ENCODE data around the gene CDCA4. TPM values are rescaled to one million over a fixed set of nuclear protein-coding genes. Genes with fewer than 3 reads are reported as not detected.

The CDCA4 gene
- polyA plus RNA-seq, 4 donors: 18.3 to 22.4 (median 21.1) TPM

DNA sequence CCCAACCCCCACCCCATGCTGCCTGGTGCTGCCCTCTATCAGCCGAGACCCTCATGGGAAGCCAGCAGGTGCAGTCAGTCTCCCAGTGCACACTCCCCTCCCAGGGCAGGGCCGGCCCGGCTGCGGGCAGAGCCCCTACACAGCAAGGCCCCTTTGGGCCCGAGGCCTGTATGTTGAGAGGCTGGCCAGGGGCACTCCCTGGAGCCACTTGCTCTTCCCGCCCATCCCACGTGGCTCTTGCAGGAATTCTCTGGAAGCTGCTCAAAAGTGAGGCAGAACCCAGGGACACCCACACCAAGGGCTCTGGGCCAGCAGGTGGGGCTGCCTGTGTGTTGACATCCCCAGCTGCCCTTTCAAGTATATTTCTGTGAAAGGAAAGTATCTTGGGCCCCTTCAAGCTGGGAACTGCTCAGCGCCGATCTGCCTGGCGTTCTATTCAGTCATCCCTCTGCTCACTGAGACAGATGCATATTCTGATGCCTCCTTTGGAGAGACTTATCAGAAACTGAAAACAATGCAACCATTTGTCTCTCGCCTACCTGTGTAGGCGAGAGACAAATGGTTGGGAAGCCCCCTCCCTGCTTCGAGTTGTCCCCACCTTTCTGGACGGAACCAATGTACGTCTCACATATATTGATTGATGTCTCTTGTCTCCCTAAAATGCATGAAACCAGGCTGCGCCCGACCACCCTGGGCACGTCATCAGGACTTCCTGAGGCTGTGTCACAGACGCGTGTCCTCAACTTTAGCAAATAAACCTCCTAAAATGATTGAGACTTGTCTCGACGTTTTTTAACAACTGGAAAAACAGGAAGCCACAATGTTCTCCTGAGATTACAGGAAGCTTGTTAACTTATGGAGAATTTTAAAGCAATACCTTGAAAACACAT is 38.4 kb upstream of the CDCA4 start:
- DNase-seq (ENCODE audit: low read depth in 4 of 4, low spot score in 3 of 4): no peak

DNA sequence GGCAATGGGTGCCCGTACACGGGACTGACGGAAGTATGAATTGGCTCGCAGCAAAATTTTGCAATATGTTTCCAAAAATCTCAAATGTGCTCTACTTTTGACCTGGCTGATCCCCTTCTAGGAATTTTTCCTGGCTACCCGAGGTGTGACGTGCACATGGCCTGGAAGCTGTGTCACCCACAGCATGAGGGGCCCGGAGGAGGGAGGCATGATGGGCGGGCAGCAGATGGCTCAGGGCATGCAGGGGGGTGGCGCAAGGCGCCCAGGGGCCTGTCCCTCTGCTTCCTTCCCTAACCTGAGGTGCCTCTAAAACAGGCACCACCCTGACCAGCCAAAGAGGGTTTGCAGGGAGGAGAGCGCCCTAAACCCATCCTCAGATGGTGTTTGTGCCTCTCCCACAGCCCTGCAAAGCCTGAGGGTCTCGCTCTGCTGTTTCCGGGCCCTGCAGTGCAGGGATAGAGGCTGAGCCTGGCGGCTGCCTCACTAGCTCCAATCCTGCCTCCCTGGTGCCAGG is 37.7 kb upstream of the CDCA4 start:
- DNase-seq (ENCODE audit: low read depth in 4 of 4, low spot score in 3 of 4): no peak

DNA sequence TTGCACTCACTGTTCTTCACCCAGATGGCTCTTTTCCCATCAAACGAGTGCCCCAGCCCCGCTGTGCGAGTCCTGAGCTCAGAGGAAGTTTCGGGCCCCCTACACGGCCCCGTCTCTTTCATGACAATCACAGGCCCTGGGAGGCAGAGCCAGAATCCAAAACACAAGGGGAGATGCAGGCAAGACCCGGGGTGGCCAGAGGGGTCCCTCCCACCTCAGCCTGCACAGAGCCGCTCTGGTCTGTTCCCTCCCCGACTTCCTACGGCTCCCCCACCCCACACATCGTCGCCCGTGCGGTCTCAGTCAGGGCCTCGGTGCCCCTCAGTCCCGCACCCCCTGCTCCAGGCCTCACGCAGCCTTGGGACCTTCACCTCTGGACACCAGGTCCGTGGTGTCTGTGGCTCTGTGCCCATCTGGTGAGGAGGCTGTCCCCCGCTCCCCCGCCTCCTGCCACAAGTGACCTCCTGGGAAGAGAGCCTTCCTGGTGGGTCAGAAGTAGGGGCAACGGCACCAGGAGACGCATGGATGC is 35.5 kb upstream of the CDCA4 start:
- no peak for DNase-seq (ENCODE audit: low read depth in 4 of 4, low spot score in 3 of 4)

DNA sequence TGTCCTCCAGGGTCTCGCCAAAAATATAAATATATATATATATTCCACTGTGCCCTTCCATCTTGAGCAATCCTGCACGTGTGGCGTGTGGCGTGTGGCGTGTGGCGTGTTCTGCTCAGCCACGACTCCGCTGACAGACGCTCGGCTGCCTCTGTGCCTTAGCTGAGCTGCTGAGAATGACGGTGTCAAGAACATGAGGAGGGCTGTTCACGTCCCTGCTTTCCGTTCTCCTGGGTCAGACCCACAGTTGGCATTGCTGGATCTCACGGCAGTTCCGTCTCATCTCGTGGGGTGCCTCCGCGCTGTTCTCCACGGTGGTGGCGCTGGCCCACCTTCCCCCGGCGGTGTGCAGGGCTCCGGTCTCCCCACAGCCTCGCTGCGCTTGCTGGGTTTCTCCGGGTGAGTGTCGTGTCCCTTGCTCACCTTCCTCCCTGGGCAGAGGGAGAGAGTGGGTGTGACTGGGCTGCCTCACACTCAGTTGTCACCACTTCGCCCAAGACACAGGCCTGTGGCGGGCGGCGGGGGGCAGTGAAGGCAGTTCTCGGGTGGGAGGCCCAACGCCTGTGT is 34.9 kb upstream of the CDCA4 start:
- no peak for DNase-seq (ENCODE audit: low read depth in 4 of 4, low spot score in 3 of 4)

DNA sequence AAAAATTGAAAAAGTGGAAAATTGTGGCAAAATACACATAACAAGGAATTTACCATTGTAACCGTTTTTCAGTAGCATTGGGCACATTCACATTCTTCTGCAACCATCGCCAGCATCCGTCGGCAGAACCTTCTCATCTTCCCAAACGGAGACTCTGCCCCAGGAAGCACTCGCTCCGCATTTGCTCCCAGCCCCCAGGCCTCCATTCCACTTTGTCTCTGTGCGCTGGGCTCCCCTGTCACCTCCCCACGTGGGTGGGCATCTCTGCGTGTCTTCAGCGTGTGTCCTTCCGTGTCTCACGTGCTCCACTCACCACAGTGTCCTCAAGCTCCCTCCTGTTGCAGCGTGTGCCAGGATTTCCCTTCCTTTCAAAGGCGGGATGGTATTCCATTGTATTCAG is 34.5 kb upstream of the CDCA4 start:
- no peak for DNase-seq (ENCODE audit: low read depth in 4 of 4, low spot score in 3 of 4)

DNA sequence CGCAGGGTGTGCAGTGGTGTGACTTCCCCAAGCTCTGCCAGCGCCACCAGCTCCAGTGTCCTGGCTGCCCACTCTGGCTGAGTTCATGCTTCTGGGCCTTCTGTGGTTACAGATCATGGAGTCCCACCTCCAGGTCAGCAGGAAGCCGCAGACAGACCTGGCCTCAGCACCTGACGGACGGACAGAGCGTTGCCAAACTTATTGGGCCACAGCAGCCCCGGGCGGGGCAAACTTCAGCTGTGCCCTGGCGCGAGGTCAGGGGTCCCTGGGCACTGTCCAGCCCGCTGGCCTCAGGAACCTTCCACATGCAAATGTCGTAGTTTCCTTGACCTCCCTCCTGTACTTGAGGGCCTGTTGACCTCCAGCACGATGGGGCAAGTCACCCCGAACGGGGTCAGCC is 33.1 kb upstream of the CDCA4 start:
- no peak for DNase-seq (ENCODE audit: low read depth in 4 of 4, low spot score in 3 of 4)

DNA sequence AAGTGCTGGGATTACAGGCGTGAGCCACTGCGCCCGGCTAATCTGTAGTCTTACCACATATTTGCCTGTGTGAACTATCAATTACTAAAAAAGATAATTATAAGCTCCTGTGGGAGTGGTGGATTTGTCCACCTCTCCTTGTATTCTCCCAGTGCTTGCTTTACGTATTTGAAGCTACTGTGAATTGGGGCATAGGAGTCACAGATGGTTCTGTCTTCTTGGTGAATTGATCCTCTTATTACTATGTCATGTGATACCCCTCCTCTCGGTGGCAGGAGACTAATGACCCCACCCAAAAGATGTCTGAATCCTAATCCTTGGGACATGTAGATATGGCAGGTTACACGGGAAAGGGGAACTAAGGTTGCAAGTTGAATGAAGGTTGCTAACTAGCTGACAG is 32.5 kb upstream of the CDCA4 start:
- no peak for DNase-seq (ENCODE audit: low read depth in 4 of 4, low spot score in 3 of 4)

DNA sequence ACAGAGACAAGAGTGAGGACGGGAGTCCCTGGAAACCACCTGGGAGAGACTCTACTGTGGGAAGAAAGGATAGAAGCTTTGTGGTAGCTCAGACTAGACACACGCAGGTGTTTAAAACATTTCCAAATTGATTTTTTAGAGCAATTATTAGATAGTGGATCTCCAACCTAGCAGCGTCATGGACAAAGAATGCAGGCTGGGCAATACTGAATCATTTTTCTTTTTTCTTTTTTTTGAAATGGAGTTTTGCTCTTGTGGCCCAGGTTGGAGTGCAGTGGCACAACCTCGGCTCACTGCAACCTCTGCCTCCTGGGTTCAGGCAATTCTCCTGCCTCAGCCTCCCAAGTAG is 31.2 kb upstream of the CDCA4 start:
- DNase-seq (ENCODE audit: low read depth in 4 of 4, low spot score in 3 of 4): no peak

DNA sequence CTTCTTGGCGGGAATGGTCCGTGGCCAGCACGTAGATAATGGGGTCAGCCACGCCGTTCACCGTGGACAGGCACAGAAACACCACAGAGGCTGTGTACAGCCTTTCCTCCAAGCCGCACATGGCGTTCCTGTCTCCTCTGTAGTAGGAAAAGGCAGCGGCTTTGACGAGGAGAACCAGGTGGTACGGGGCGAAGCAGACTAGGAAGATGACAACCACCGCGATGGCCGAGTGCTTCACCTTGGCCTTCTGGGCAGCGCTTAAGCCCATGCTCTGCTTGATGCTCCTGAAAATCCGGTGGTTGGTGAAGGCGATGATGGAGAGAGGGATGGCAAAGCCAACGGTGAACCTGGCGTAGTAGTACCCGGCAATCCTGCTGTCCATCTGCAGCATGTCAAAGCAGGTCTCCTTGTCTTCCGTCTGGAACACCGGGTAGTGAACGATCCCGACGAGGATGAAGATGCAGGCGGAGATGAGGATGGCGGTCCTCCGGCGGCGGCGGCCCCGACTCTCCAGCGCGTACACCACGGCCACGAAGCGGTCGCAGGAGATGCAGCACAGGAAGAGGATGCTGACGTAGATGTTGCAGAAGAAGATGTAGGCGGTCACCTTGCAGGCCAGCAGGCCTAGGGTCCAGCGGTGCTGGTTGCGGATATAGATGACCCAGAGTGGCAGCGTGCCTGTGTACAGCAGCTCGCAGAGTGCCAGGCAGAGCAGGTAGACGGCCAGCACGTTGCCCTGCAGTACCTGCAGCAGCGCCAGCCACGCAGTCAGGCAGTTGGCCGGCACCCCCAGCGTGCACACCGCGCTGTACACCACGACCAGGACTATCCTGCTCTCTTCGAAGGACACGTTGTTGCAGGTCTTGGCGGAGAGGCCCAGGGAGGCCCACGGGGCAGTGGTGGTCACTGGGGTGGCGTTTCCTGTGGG is 30.6 kb upstream of the CDCA4 start:
- DNase-seq (ENCODE audit: low read depth in 4 of 4, low spot score in 3 of 4): no peak

DNA sequence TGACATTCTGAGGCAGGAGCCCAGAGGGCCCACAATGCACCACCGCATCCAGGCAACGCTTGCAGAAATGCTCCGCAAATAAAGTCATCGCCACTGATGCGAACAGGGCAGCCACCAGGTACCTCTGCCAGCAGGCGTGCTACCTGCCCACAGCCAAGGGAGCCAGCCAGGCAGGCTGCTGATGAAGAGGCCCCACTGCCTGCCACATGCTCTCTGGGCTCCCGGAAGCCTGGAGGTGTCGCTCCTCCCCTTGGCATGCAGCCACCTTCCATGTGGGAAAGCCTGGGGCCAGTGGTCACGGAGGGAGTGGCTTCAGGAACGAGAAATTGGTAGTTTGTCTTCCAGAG is 29.6 kb upstream of the CDCA4 start:
- DNase-seq (ENCODE audit: low read depth in 4 of 4, low spot score in 3 of 4): no peak

DNA sequence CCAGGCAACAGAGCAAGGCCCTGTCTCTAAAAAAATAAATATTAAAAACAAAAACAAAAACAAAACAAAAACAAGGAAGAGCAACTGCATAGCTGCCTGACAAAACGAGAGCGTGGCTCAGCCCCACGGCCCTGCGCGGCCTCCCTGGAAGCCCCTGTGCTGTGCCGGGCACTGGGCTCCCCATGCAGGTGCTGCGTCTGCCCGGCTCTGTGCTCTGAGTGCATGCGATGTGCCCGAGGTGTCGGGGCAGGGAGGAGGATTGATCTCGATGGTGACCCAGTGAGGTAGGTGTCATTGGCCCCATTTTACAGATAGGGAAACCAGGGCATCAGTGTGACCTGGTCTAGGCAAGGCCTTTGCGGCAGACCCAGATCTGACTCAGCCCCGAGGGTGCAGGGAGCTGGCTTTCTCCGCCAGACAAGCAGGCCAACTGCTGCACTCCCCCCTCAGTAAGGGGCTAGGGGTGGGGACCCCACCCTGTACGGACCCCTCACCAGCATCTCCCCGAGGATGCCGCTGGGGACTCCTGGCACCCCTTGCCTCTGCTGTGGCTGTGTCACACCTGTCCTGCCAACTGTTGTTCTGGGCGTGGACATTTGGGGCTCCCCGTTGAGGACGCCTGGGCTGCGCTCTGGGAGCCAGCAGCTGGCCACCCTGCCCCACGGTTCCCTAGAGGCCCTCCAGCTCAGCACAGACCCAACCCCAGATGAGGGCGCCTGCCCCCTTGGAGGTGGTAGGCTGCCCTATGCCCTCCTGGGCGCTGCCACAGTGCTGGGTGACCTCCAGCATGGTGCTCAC is 29.1 kb upstream of the CDCA4 start:
- DNase-seq (ENCODE audit: low read depth in 4 of 4, low spot score in 3 of 4): no peak

DNA sequence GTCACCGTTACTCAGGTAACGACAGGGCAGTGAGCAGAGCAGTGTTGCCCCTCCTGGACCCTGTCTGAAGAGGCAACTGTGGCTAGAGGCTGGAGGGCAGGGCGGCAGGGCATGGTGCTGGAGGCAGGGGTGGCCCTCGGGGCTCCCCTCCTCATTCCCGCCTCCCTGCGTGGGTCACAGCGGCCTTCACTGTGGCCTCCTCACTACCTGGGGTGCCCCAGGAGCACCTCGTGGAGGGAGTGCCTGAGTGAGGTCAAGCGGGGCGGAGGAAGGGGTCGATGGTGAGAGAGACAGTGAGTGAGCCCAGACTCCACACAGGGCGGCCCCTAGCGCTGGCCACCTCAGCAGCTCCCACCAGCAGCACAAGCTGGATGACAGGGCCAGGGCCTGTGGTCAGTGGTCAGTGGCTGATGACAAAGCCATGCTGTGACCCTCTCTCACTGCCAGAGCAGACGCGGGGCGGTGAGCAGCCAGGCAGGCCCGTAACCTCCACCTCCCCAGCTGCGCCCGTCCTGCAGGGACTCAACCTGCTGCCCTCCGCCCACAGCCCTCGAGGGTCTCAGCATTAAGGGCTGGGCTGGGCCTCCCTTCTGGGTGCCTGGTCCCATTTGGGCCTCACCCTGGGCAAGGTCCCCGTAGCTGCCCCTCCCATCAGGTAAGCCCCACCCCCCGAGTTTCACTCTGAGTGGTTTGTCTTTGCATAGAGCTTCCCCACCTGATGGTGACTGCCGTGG is 26.6 kb upstream of the CDCA4 start:
- DNase-seq (ENCODE audit: low read depth in 4 of 4, low spot score in 3 of 4): no peak

DNA sequence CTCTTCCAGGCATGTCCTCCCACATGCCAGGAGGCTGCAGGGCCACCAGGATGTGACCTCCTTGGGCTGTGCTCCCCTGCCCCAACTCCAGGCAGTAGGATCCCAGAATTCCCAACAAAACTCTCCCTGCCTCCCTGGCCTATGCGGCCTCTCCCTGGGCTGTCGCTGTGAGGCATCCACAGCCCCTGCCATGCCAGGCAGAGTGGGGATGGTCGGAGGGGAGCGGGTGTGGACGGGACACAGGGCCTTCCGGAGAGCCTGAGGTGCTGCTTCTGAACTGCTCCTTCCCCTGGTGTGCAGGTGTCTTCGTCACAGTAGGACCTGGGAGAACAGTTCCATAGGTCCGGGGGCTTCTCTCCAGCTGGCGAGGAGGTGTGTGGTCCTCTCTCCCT is 26.0 kb upstream of the CDCA4 start:
- no peak for DNase-seq (ENCODE audit: low read depth in 4 of 4, low spot score in 3 of 4)

DNA sequence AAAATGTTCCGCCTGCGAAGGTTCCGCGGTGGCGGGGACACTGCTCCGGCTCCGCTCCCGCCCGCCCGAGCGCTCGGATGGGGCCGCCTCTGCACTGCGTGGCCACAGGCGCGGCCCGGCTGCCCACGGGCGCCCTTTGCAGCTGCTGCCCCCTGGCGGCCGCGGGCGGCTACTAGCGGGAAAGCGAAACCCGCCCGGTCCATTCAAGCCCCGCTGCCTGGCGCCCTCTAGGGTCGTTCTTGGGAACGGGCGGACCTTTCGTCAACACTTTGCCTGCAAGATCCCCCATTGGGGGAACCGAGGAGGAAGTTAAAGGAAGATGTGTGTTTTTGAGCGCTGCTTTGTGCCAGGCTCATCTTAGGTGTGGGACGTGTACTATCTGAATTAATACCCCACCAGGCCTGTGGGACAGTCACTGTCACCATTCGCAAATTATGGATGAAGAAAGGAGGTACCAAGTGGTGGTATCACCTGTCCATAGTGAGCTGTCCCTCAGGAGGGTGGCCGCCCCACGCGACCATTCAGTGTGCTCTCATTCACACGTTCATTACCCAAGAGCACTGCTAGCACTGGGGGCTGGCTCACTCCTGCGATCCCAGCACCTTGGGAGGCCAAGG is 24.9 kb upstream of the CDCA4 start:
- DNase-seq (ENCODE audit: low read depth in 4 of 4, low spot score in 3 of 4): peak; percentile 52 to 72 (median 64)

DNA sequence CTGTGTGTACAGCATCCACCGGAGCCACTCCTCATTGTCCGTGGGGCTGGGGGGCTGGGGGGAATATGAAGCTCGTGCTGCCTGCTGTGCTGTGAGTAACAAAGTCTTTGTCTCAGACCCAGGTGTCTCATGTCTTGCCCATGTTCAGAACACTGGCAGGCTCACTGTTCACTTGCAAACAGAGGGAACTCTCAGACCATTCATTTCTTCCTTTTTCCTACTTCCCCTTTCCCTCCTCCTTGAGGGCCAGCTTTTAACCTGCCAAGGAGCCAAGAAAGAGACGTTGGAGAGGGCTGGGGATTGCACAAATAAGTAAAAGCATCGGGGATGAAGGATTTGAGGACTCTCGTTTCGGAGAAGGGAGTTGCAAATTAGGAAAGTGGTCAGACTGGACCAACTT is 22.8 kb upstream of the CDCA4 start:
- no peak for DNase-seq (ENCODE audit: low read depth in 4 of 4, low spot score in 3 of 4)

DNA sequence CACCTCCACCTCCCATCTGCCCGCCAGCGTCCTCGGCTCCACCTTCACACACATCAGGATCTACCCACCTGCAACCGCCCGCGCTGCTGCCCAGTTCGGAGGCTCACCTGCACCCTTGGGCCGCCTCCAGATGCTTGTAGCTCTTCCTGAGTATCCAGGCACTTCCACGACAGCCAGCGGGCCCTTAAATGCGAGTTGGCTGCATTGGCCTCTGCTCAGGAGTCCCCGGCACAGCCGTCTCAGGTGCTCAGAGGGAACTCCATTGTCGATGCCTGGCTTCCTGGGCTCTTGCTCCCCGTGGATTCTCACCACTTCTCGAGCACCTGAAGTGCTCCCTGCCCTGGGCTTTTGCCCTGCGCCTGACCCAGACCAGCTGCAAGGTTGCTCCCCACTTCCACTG is 21.9 kb upstream of the CDCA4 start:
- no peak for DNase-seq (ENCODE audit: low read depth in 4 of 4, low spot score in 3 of 4)

DNA sequence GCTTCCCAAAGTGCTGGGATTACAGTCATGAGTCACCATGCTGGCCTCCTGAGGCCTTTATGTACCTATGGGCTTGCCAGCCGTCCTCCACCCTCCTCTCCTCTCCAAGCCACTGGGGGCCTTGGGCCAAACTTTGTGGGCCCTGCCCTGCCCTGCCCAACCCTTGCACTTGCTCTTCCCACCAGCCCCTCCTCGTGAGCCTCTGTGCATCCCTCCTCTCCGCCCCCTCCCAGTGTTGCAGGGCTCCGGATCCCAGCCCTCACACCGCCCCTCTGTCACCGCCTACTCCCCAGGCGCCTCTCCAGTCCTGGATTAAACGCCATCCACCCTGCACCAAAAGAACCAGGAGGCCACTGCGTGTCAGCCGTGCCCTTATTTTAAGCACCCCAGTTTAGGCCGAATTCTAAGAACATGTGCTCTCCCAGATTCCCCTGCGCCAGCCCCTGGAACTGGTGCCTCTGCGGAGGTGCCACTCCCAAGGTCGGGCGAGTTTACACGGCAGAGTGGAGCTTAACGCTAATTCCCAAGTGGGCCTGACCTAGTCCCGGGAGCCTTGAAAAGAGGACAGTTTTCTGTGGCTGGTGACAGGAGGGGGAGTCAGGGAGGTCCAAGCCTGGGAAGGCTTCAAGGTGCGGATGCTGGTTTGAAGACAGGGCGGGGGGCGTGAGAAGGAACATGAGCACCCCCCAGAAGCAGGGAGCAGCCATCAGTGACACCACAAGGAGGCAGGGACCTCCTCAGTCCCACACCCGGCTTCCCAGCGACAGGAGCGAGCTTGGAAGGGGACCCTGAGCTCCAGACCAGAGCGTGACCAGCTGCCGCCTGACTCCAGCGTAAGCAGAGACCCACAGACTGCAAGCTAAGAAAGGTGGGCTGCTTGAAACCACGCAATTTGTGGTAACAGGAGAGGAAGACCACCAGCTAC is 21.2 kb upstream of the CDCA4 start:
- DNase-seq (ENCODE audit: low read depth in 4 of 4, low spot score in 3 of 4): no peak

Data from right renal pelvis (tissue), 4 donors.